ENCODE data around the gene QSOX2. TPM values are rescaled to one million over a fixed set of nuclear protein-coding genes. Genes with fewer than 3 reads are reported as not detected.

Gene QSOX2
- total RNA-seq, 1 experiment from 2014 or later, result 34.6 TPM

- POLR2A ChIA-PET, result no interaction called here
- Histone ChIP-seq H4K20me1 (ENCODE audit: insufficient read depth) (no peaks in the 10 kb centered on the region), H3K27me3 (ENCODE audit: insufficient read depth, low read length) (no peaks in the 10 kb centered on the region), H3K4me2 (ENCODE audit: low read length) (no peak overlapping the region), H2AFZ (ENCODE audit: low read depth, low read length, poor library complexity, severe bottlenecking) (no peak overlapping the region), H3K36me3 (ENCODE audit: control insufficient read depth in 1 of 2, insufficient read depth in 2 of 2, low read length in 2 of 2) (peaks cover 17 to 32% of the 10 kb centered on the region in 2 experiments; a peak in 3 of 4 replicates), H3K4me3 (replicated peaks in 1 of 2; ENCODE audit: low read depth in 1 of 2, low read length in 2 of 2) (no peak overlapping the region), H3K79me2 (ENCODE audit: insufficient read depth, low read length) (no peaks in the 10 kb centered on the region), H3K9ac (ENCODE audit: low read length) (no peak overlapping the region), H3K9me3 (ENCODE audit: control insufficient read depth in 1 of 2, insufficient read depth in 1 of 2, low read depth in 1 of 2, low read length in 2 of 2) (no peaks in the 10 kb centered on the region), H3K9me2 (ENCODE audit: insufficient read depth) (no peaks in the 10 kb centered on the region), H3K4me1 (ENCODE audit: control insufficient read depth in 1 of 2, insufficient read depth in 2 of 2, low read length in 2 of 2) (no peaks in the 10 kb centered on the region), H3K27ac (ENCODE audit: low read depth, low read length) (no peak overlapping the region)
- RAD21 ChIA-PET (ENCODE audit: low non-redundant PET in 1 of 2, low total read pairs in 2 of 2, uncharacterized antibody in 2 of 2, unreplicated experiment in 2 of 2), result interaction anchor here in 1 of 2 experiments (0.5 kb wide), 1 partner anchor 242 kb away, joined by 4 read pairs; no protein-coding TSS in a partner anchor
- no TSS peak for BruUV-seq (replicated peaks)
- CTCF ChIA-PET, result no interaction called here
- ATAC-seq (no peak), DNase-seq (ENCODE audit: low read depth, low spot score) (no peak)
- intact Hi-C loops (cut with micrococcal nuclease), result no loop called here
- TF ChIP-seq ZNF274 (IDR thresholded peaks at IDR 0.05; ENCODE audit: low read depth, low read length) (no peak), TCF7L2 (IDR thresholded peaks at IDR 0.05; ENCODE audit: borderline replicate concordance, extremely low read depth, insufficient read depth, insufficient read length) (no peak), POLR2AphosphoS5 (IDR thresholded peaks at IDR 0.05; ENCODE audit: low read depth, low read length) (no peak), ZFX (IDR thresholded peaks at IDR 0.05) (no peak)
Observed at GRCh38 chr9:136209786-136210185, 35.8 kb downstream of the QSOX2 start.

GRCh38 chr9:136209232-136209631, 36.4 kb downstream of the QSOX2 start:
- Histone ChIP-seq H3K4me1 (ENCODE audit: control insufficient read depth in 1 of 2, insufficient read depth in 2 of 2, low read length in 2 of 2) (no peaks in the 10 kb centered on the region), H3K9me2 (ENCODE audit: insufficient read depth) (no peaks in the 10 kb centered on the region), H3K9ac (ENCODE audit: low read length) (no peak overlapping the region), H3K4me2 (ENCODE audit: low read length) (no peak overlapping the region), H2AFZ (ENCODE audit: low read depth, low read length, poor library complexity, severe bottlenecking) (no peak overlapping the region), H3K27me3 (ENCODE audit: insufficient read depth, low read length) (no peaks in the 10 kb centered on the region), H3K4me3 (replicated peaks in 1 of 2; ENCODE audit: low read depth in 1 of 2, low read length in 2 of 2) (no peak overlapping the region), H3K79me2 (ENCODE audit: insufficient read depth, low read length) (no peaks in the 10 kb centered on the region), H4K20me1 (ENCODE audit: insufficient read depth) (no peaks in the 10 kb centered on the region), H3K27ac (ENCODE audit: low read depth, low read length) (no peak overlapping the region), H3K9me3 (ENCODE audit: control insufficient read depth in 1 of 2, insufficient read depth in 1 of 2, low read depth in 1 of 2, low read length in 2 of 2) (no peaks in the 10 kb centered on the region), H3K36me3 (ENCODE audit: control insufficient read depth in 1 of 2, insufficient read depth in 2 of 2, low read length in 2 of 2) (peaks cover 15 to 26% of the 10 kb centered on the region in 2 experiments; a peak in 3 of 4 replicates)
- POLR2A ChIA-PET, result no interaction called here
- RAD21 ChIA-PET (ENCODE audit: low non-redundant PET in 1 of 2, low total read pairs in 2 of 2, uncharacterized antibody in 2 of 2, unreplicated experiment in 2 of 2), result interaction anchor here in 1 of 2 experiments (0.5 kb wide), 1 partner anchor 242 kb away, joined by 4 read pairs; no protein-coding TSS in a partner anchor
- no TSS peak for BruUV-seq (replicated peaks)
- intact Hi-C loops (cut with micrococcal nuclease), result no loop called here
- DNase-seq (ENCODE audit: low read depth, low spot score), result no peak
- no peak for ATAC-seq
- TF ChIP-seq SRF (IDR thresholded peaks at IDR 0.05; ENCODE audit: low read depth) (no peak), EGR1 (IDR thresholded peaks at IDR 0.05; ENCODE audit: low read depth) (no peak), EZH2 (IDR thresholded peaks at IDR 0.05) (no peak), REST (IDR thresholded peaks at IDR 0.05; ENCODE audit: low read depth) (no peak), ZFX (IDR thresholded peaks at IDR 0.05) (no peak), JUND (IDR thresholded peaks at IDR 0.05) (no peak), TCF7L2 (IDR thresholded peaks at IDR 0.05; ENCODE audit: borderline replicate concordance, extremely low read depth, insufficient read depth, insufficient read length) (no peak), SIN3A (IDR thresholded peaks at IDR 0.05; ENCODE audit: low read depth) (no peak), EZH2phosphoT487 (IDR thresholded peaks at IDR 0.05; ENCODE audit: borderline replicate concordance) (no peak), POLR2AphosphoS5 (IDR thresholded peaks at IDR 0.05; ENCODE audit: low read depth, low read length) (no peak), YY1 (IDR thresholded peaks at IDR 0.05; ENCODE audit: extremely low read depth, insufficient replicate concordance, low read depth, low read length) (no peak), ATF3 (IDR thresholded peaks at IDR 0.05) (no peak), RAD21 (IDR thresholded peaks at IDR 0.05; ENCODE audit: low read depth) (no peak), CBX3 (IDR thresholded peaks at IDR 0.05; ENCODE audit: low read depth) (no peak)
- CTCF ChIA-PET, result no interaction called here
